ENCODE data around the gene YWHAG. TPM values are rescaled to one million over a fixed set of nuclear protein-coding genes. Genes with fewer than 3 reads are reported as not detected.
"Not testable (repeated sequence)": the region's sequence is repeated elsewhere in the genome, so short reads cannot be mapped to it uniquely, and the experiment has no call there.

YWHAG gene
- total RNA-seq, 3 donors from 2014 or later, result 74.3 to 114 (median 102) TPM

GRCh38 chr7:76325092-76325491, 33.7 kb downstream of the YWHAG start:
- intact Hi-C loops (cut with DNase I, micrococcal nuclease), result no loop called here
- Histone ChIP-seq H3K4me1 (ENCODE audit: low read depth) (no peaks in the 10 kb centered on the region), H3K4me3 (no peak overlapping the region), H3K36me3 (ENCODE audit: low read depth) (no peaks in the 10 kb centered on the region), H3K9me3 (no peaks in the 10 kb centered on the region)
- ATAC-seq (no peak), DNase-seq (no peak)
- no peak for TF ChIP-seq CTCF (IDR thresholded peaks at IDR 0.05)

GRCh38 chr7:76318488-76319353, 40.1 kb downstream of the YWHAG start:
- no peak for TF ChIP-seq CTCF (IDR thresholded peaks at IDR 0.05)
- intact Hi-C loops (cut with DNase I, micrococcal nuclease), result loop anchor here (10.0 kb wide), 1 partner anchor 144 kb away; no protein-coding TSS in a partner anchor
- H3K4me1 ChIP-seq (ENCODE audit: low read depth), result peaks cover 14% of the 10 kb centered on the region
- H3K4me3 ChIP-seq, result peak overlapping the region; percentile 67
- H3K9me3 ChIP-seq, result no peaks in the 10 kb centered on the region
- peak; percentile 81 to 88 (median 84) for DNase-seq
- H3K36me3 ChIP-seq (ENCODE audit: low read depth), result no peaks in the 10 kb centered on the region
- peak; percentile 72 for ATAC-seq

GRCh38 chr7:76317782-76318487, 40.9 kb downstream of the YWHAG start:
- ATAC-seq (peak; percentile 93), DNase-seq (peak; percentile 97 to 99 (median 98))
- intact Hi-C loops (cut with DNase I, micrococcal nuclease), result loop anchor here (10.0 kb wide), 1 partner anchor 143 kb away; no protein-coding TSS in a partner anchor
- Histone ChIP-seq H3K36me3 (ENCODE audit: low read depth) (no peaks in the 10 kb centered on the region), H3K9me3 (no peaks in the 10 kb centered on the region), H3K4me3 (peak overlapping the region; percentile 67), H3K4me1 (ENCODE audit: low read depth) (peaks cover 14% of the 10 kb centered on the region)
- TF ChIP-seq CTCF (IDR thresholded peaks at IDR 0.05), result no peak

GRCh38 chr7:76316984-76317781, 41.6 kb downstream of the YWHAG start:
- no peak overlapping the region for H3K4me3 ChIP-seq
- ATAC-seq, result no peak
- intact Hi-C loops (cut with DNase I, micrococcal nuclease), result loop anchor here (10.0 kb wide), 1 partner anchor 142 kb away; no protein-coding TSS in a partner anchor
- peak in 1 of 3 donors; percentile 64 for DNase-seq
- peaks cover 14% of the 10 kb centered on the region for H3K4me1 ChIP-seq (ENCODE audit: low read depth)
- TF ChIP-seq CTCF (IDR thresholded peaks at IDR 0.05), result no peak
- H3K36me3 ChIP-seq (ENCODE audit: low read depth), result no peaks in the 10 kb centered on the region
- H3K9me3 ChIP-seq, result no peaks in the 10 kb centered on the region

- TF ChIP-seq CTCF (IDR thresholded peaks at IDR 0.05), result no peak
- intact Hi-C loops (cut with DNase I, micrococcal nuclease), result loop anchor here (10.0 kb wide), 1 partner anchor 141 kb away; no protein-coding TSS in a partner anchor
- ATAC-seq, result no peak
- Histone ChIP-seq H3K4me3 (no peak overlapping the region), H3K9me3 (no peaks in the 10 kb centered on the region), H3K4me1 (ENCODE audit: low read depth) (peaks cover 18% of the 10 kb centered on the region), H3K36me3 (ENCODE audit: low read depth) (no peaks in the 10 kb centered on the region)
- peak in 1 of 3 donors; percentile 38 for DNase-seq
These were observed 43.4 kb downstream of the YWHAG start for GRCh38 chr7:76315364-76315763.

- not testable (repeated sequence) for ATAC-seq; DNase-seq; H3K36me3 ChIP-seq (ENCODE audit: low read depth); H3K4me3 ChIP-seq; H3K9me3 ChIP-seq
- peaks cover 18% of the 10 kb centered on the region for H3K4me1 ChIP-seq (ENCODE audit: low read depth)
- intact Hi-C loops (cut with DNase I, micrococcal nuclease), result loop anchor here (10.0 kb wide), 1 partner anchor 140 kb away; no protein-coding TSS in a partner anchor
These were observed 44.1 kb downstream of the YWHAG start for GRCh38 chr7:76314740-76315139.
